Measurements from ENCODE around the gene LYRM4. TPM values are rescaled to one million over a fixed set of nuclear protein-coding genes. Genes with fewer than 3 reads are reported as not detected.

LYRM4 gene
- total RNA-seq, 1 experiment from 2014 or later: 52.8 TPM

- no peak overlapping the region for H3K4me3 Mint-ChIP-seq (ENCODE audit: unreplicated experiment)
- no peak for DNase-seq
- H3K4me1 Mint-ChIP-seq (ENCODE audit: low read depth, unreplicated experiment): no peaks in the 10 kb centered on the region
- Histone ChIP-seq H3K9me3 (no peaks in the 10 kb centered on the region), H3K4me1 (no peaks in the 10 kb centered on the region), H3K36me3 (ENCODE audit: control insufficient read depth, insufficient read depth, low read length) (no peaks in the 10 kb centered on the region; the same call in 1 of the 2 replicates), H3K27me3 (replicated peaks; ENCODE audit: control insufficient read depth, insufficient read depth, low read length) (no peaks in the 10 kb centered on the region), H3K4me3 (ENCODE audit: low read depth, low read length) (no peak overlapping the region)
- no peaks in the 10 kb centered on the region for H3K27me3 Mint-ChIP-seq (ENCODE audit: insufficient read depth, unreplicated experiment)
- intact Hi-C loops (cut with micrococcal nuclease; ENCODE audit: unreplicated experiment): no loop called here
- no peak overlapping the region for H3K27ac Mint-ChIP-seq (ENCODE audit: unreplicated experiment)
- CTCF ChIA-PET: no interaction called here
- POLR2A ChIA-PET: no interaction called here
- no peak for TF ChIP-seq CTCF (IDR thresholded peaks at IDR 0.05; ENCODE audit: insufficient read depth in 1 of 2, low read depth in 1 of 2, low read length in 1 of 2, severe bottlenecking in 1 of 2, unreplicated experiment in 1 of 2)
- H3K9me3 Mint-ChIP-seq (ENCODE audit: unreplicated experiment): no peaks in the 10 kb centered on the region
- no TSS peak for BruUV-seq (replicated peaks)
- peaks cover 6% of the 10 kb centered on the region for H3K36me3 Mint-ChIP-seq (ENCODE audit: insufficient read depth, unreplicated experiment)
These were observed 13.5 kb upstream of the LYRM4 start for GRCh38 chr6:5274231-5274630.

GRCh38 chr6:5271926-5272325 lies 11.2 kb upstream of the LYRM4 start:
- DNase-seq: no peak
- Mint-ChIP-seq H3K27me3 (ENCODE audit: insufficient read depth, unreplicated experiment) (no peaks in the 10 kb centered on the region), H3K36me3 (ENCODE audit: insufficient read depth, unreplicated experiment) (peaks cover 12% of the 10 kb centered on the region), H3K9me3 (ENCODE audit: unreplicated experiment) (no peaks in the 10 kb centered on the region), H3K27ac (ENCODE audit: unreplicated experiment) (no peak overlapping the region), H3K4me1 (ENCODE audit: low read depth, unreplicated experiment) (no peaks in the 10 kb centered on the region), H3K4me3 (ENCODE audit: unreplicated experiment) (no peak overlapping the region)
- Histone ChIP-seq H3K4me3 (ENCODE audit: low read depth, low read length) (no peak overlapping the region), H3K4me1 (no peaks in the 10 kb centered on the region), H3K27me3 (replicated peaks; ENCODE audit: control insufficient read depth, insufficient read depth, low read length) (no peaks in the 10 kb centered on the region), H3K9me3 (no peaks in the 10 kb centered on the region), H3K36me3 (ENCODE audit: control insufficient read depth, insufficient read depth, low read length) (no peaks in the 10 kb centered on the region; the same call in 1 of the 2 replicates)
- no TSS peak for BruUV-seq (replicated peaks)
- CTCF ChIA-PET: no interaction called here
- POLR2A ChIA-PET: no interaction called here
- no peak for TF ChIP-seq CTCF (IDR thresholded peaks at IDR 0.05; ENCODE audit: insufficient read depth in 1 of 2, low read depth in 1 of 2, low read length in 1 of 2, severe bottlenecking in 1 of 2, unreplicated experiment in 1 of 2)
- intact Hi-C loops (cut with micrococcal nuclease; ENCODE audit: unreplicated experiment): no loop called here

GRCh38 chr6:5270093-5270680 lies 9.4 kb upstream of the LYRM4 start:
- no peaks in the 10 kb centered on the region for H3K27me3 Mint-ChIP-seq (ENCODE audit: insufficient read depth, unreplicated experiment)
- no peak for DNase-seq
- no TSS peak for BruUV-seq (replicated peaks)
- Histone ChIP-seq H3K4me1 (no peaks in the 10 kb centered on the region), H3K4me3 (ENCODE audit: low read depth, low read length) (no peak overlapping the region), H3K9me3 (no peaks in the 10 kb centered on the region), H3K36me3 (ENCODE audit: control insufficient read depth, insufficient read depth, low read length) (no peaks in the 10 kb centered on the region), H3K27me3 (replicated peaks; ENCODE audit: control insufficient read depth, insufficient read depth, low read length) (no peaks in the 10 kb centered on the region)
- no peaks in the 10 kb centered on the region for H3K9me3 Mint-ChIP-seq (ENCODE audit: unreplicated experiment)
- H3K27ac Mint-ChIP-seq (ENCODE audit: unreplicated experiment): no peak overlapping the region
- POLR2A ChIA-PET: no interaction called here
- intact Hi-C loops (cut with micrococcal nuclease; ENCODE audit: unreplicated experiment): no loop called here
- no peak overlapping the region for H3K4me3 Mint-ChIP-seq (ENCODE audit: unreplicated experiment)
- no peak for TF ChIP-seq CTCF (IDR thresholded peaks at IDR 0.05; ENCODE audit: insufficient read depth in 1 of 2, low read depth in 1 of 2, low read length in 1 of 2, severe bottlenecking in 1 of 2, unreplicated experiment in 1 of 2)
- CTCF ChIA-PET: no interaction called here
- peaks cover 12% of the 10 kb centered on the region for H3K36me3 Mint-ChIP-seq (ENCODE audit: insufficient read depth, unreplicated experiment)
- no peaks in the 10 kb centered on the region for H3K4me1 Mint-ChIP-seq (ENCODE audit: low read depth, unreplicated experiment)

Measured in Caco-2 (cell line).